Left forelimb (tissue), 1 donor: Measurements from ENCODE around the gene SOX12.
A peak's percentile ranks its signal among the peaks of the same experiment; 100 is the strongest.

Experiments used
- DNase-seq: peaks from one replicate; pipeline ENCODE4 v3.0.0-alpha.2; 2018; ENCODE audit warnings: low spot score

SOX12 gene

DNA sequence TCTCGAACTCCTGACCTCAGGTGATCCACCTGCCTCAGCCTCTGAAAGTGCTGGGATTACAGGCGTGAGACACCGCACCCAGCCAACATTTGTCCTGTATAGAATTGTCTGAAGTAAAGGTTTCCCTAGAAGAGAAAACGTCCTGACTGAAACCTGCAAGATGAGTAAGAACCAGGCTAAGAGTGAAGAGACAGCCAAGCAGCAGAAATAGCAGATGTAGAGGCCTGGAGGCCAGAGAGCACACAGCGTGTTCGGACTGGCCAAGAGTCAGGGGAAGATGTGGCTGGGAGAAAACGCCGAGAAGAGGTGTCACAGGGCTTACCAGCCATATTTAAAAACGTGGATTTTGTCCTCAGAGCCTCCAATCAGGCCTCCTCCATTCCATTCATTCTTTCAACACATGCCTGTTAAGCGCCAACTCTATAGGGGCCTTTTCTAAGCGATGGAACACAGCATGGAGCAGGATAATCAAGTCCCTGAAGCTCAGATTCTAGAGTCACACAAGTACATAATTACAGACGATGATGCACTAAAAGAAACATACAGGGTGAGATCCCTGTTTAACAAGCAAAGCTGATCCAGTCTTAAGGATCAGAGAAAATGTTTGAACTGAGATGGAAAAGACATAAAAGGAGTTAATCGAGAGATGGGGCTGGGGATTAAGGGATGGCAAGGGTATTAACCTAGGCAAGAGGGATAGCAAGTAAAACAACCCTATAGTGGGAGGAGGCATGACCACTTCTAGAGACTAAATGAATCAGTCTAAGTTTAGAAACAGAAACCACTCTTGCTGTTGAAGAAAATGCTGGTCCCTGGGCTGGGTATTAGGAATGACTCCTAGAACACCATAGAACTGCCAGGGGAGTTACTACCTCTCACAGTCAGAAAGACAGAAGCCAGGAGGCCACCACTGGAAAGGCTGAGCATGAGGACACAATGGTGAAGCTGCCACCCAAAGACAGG lies 23.2 kb upstream of the SOX12 start:
- DNase-seq: no peak

- DNase-seq: no peak
These were observed 19.6 kb upstream of the SOX12 start for GRCh38 chr20:305745-306144.

DNA sequence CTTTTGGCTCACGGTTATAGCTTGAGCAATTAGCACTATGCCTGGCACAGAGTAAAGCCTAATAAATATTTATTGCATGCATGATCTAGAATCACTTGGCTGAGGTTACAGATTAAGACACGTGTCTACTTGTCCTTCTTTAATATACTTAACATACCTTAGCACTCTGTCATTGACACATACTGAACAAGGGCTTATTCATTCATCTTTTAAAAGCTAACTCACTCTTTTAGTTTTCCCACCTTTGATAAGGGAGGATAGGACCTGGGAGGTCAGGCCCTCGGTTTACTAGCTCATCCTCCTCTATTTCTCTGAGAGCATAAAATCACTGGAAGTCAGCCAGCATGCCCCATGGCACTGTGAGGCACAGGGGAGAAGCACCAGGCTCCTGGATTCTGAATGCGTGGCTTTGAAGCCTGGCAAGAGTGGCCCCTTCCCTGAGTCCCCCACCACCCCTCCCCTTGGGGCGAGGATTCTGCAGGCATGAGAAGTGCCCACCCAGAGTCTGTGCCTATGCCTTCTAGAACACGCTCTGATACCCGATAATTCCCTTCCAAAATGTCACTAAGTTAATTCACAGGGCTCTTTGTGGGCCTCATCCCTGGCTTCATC lies 16.8 kb upstream of the SOX12 start:
- DNase-seq: no peak

DNA sequence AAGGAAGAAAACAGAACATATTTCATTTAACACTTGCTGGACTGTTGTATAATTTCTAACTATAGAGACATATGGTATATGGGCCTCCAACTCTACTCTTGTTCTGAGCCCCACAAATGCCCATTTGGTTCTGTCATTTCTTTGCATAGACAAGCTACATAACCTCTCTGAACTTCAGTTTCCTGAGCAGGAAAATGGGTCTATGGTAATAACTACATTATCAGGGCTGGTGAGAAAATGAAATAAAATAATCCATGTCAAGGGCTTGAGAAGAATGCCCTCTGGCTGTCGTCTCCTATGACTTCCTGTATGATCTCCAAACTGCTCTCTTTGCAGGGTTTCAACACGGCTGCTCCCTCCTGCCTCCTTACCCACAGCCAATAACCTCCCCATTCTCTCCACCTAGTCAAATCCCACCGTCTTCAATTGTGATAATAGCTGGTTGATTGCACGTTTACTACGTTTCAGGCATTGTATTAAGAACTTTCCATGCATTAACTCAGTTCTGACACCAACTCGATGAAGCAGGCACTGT lies 16.0 kb upstream of the SOX12 start:
- DNase-seq: no peak

- DNase-seq: peak; percentile 99
These were observed 15.3 kb upstream of the SOX12 start for GRCh38 chr20:309841-310644.

DNA sequence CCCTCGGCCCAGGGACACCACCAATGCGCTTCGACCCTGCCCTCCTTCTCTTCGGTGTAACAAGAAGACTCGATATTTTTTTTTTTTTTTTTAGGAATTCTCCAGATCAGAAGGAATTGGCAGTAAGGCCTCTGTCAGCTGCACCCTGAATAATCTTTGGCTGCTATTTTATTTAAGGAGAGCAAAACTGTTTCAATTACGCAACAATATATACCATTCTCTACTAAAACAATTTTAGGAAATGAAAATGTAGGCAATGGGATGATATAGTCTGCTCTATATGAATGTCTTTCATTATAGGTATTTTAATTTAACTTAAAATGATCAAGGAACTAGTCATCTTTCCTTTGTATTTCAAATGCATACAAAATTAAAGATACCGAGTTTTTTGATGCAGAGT lies 14.7 kb upstream of the SOX12 start:
- DNase-seq: no peak

GRCh38 chr20:311609-312008 lies 13.7 kb upstream of the SOX12 start:
- DNase-seq: no peak

DNA sequence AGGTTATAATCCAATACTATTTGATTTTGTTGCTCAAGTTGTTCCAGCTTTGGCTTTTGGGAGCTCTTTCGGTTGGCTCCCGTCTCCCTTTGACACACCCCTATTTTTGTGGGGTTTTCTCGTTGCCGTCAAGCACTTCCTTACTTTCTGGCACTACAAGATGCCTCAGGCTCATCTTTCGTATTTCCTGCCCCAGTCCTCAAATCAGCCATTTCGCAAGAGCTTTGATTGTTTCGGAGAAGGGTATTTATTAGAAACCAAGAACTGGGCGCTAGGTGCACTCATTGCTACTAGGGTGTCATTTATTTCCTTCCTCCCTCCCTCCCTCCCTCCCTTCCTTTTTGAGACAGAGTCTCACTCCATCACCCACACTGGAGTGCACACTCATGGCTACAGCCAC lies 13.3 kb upstream of the SOX12 start:
- DNase-seq: no peak

- no peak for DNase-seq
These were observed 12.5 kb upstream of the SOX12 start for GRCh38 chr20:312866-313265.

DNA sequence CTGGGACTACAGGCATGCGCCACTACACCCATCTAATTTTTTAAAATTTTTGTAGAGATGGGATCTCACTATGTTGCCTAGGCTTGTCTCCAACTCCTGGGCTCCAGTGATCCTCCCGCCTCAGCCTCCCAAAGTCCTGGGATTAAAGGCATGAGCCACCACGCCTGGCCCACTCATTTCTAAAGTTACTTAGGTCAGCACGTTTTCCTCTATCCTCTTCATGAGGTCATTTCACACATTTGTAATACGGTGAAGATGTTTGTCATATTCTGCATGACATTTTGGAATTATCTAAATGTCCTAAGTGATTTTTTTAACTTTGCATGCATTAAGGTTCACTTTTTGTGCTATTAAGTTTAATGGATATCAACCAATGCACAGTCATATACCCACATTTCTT lies 11.9 kb upstream of the SOX12 start:
- DNase-seq: no peak

- no peak for DNase-seq
These were observed 11.4 kb upstream of the SOX12 start for GRCh38 chr20:313948-314347.

GRCh38 chr20:316316-317068 lies 8.9 kb upstream of the SOX12 start:
- no peak for DNase-seq

DNA sequence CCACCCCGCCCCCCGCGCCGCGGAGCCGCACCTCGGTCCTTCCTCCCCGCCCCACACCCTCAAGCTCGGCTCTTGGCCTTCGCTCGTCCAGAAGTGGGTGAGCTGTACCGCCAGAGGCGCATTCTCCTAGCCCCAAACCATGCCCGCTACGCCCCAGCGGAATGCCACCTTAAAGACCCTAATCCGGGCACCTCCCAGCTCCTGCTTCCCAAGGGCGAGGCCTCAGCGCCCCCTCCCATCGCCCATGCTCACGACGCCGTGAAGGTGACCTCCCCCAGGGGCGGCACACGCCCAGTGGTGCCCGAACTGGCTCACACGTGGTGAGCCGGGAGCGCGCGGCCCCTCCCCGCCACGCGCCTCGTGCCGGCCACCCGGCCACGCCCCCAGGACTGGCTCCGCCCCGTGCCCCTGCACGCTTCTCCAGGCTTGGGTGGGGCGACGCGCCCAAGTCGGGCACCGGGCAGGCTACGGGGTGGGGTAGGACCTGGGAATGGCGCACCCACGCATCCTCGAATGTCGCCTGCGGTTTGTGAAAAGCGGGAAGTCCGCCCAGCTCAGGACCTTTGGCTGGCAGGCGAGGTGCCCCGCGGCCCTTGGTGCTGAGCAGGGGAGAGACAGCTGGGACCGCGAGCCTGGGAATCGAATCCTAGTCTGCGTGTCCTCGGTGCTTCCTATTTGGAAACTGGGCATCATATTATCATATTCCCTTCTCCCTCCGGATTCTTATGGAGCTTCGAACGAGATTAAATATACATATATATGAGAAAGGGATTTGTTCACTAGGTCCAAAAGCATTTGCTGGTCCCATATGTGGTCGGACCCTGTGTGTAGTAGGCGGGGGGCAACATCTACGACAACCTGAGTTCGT lies 941 bp upstream of the SOX12 start:
- DNase-seq: peak; percentile 93

DNA sequence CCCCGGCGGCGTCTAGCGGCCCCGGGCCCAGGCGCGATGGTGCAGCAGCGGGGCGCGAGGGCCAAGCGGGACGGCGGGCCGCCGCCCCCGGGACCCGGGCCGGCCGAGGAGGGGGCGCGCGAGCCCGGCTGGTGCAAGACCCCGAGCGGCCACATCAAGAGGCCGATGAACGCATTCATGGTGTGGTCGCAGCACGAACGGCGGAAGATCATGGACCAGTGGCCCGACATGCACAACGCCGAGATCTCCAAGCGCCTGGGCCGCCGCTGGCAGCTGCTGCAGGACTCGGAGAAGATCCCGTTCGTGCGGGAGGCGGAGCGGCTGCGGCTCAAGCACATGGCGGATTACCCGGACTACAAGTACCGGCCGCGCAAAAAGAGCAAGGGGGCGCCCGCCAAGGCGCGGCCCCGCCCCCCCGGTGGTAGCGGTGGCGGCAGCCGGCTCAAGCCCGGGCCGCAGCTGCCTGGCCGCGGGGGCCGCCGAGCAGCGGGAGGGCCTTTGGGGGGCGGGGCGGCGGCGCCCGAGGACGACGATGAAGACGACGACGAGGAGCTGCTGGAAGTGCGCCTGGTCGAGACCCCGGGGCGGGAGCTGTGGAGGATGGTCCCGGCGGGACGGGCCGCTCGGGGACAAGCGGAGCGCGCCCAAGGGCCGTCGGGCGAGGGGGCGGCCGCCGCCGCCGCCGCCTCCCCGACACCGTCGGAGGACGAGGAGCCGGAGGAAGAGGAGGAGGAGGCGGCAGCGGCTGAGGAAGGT lies 715 bp downstream of the SOX12 start:
- peak; percentile 87 for DNase-seq

DNA sequence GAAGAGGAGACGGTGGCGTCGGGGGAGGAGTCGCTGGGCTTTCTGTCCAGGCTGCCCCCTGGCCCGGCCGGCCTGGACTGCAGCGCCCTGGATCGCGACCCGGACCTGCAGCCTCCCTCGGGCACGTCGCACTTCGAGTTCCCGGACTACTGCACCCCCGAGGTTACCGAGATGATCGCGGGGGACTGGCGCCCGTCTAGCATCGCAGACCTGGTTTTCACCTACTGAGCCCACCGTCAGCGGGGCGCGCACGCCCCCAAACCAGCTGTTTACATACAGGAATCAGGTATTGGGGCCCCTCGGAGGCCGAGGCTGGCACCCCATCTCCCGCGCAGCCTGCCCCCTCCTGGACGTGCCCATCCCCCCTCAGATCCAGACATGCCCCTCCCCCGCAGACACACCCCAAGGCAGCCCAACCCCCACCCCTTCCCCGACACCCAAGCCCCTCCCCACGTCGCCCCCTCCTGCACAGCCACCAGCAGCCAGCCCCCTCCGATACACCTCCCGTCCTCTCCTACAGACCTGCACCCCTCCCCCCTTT lies 1.4 kb downstream of the SOX12 start:
- no peak for DNase-seq

- DNase-seq: peak; percentile 94
These were observed 2.1 kb downstream of the SOX12 start for GRCh38 chr20:327186-328026.

- no peak for DNase-seq
These were observed 2.9 kb downstream of the SOX12 start for GRCh38 chr20:328027-328974.
